ENCODE measurements around the gene ATP1A1.

The ATP1A1 gene

DNA sequence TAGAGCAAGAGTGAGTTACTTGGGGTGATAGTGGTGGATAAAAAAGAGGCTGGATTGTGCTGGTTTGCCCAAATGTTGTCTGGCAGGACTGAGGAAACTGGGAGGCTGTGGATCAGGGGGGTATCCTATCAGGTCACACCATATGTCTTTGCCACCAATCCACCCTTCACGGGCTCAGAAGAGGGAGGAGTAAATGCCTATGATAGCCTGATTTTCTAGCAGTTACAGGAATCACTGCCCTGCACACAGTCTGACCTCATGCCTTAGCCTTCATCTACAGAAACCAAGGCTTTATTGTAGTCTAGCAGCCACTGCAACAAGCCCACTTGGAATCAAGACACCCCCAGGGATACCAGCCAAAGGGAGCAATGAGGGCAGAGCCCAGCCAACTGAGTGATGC lies 51.8 kb downstream of the ATP1A1 start:
- no peak for DNase-seq
- in situ Hi-C loops (cut with MboI; ENCODE audit: low pct_unique_long_range_greater_than_20kb, low sequenced_read_pairs): no loop called here

GRCh38 chr1:116425987-116426386 lies 52.9 kb downstream of the ATP1A1 start:
- no peak for DNase-seq
- in situ Hi-C loops (cut with MboI; ENCODE audit: low pct_unique_long_range_greater_than_20kb, low sequenced_read_pairs): no loop called here

GRCh38 chr1:116426401-116426800 lies 53.4 kb downstream of the ATP1A1 start:
- in situ Hi-C loops (cut with MboI; ENCODE audit: low pct_unique_long_range_greater_than_20kb, low sequenced_read_pairs): no loop called here
- no peak for DNase-seq

DNA sequence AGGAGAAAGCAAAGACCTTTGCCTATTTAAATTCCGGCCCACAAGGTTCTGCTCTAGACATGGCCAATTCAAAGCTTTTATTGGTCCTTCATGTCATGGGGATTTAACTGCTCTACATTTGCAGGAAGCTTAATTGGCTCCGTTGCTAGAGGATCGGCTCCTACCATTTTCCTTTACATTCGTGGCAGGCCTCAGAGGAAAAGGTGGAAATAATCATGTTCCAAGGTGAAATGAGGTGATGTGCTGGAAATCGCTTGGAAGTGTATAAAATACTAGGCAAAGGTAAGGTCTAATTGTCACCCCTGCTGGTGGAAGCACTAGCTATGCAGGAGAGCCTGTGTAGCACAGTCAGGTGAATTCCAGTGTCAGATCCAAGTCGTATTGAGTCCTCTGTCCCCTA lies 55.5 kb downstream of the ATP1A1 start:
- in situ Hi-C loops (cut with MboI; ENCODE audit: low pct_unique_long_range_greater_than_20kb, low sequenced_read_pairs): no loop called here
- DNase-seq: no peak

DNA sequence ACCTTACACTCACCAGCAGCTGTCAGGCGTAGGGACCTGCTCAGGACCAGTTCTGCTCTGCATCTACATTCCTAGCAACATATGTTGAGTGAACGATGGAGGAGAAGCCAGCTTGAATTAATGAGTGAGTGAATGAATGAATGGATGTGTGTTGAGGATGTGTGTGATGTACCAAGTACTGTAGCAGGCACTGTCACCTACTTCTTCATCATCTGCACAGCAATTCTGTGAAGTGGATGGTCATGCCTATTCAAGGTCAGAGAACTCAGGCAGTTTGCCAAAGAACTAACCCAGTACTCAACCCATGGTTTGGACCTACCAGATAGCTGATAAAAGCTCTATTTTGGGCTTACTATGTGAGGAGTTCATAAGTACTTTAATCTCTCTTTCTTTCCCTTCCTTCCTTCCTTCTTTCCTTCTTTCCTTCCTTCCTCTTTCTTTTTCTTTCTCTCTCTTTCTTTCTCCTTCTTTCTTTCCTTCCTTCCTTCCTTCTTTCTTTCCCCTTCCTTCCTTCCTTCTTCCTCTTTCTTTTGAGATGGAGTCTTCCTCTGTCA lies 56.9 kb downstream of the ATP1A1 start:
- DNase-seq: no peak
- in situ Hi-C loops (cut with MboI; ENCODE audit: low pct_unique_long_range_greater_than_20kb, low sequenced_read_pairs): no loop called here

- in situ Hi-C loops (cut with MboI; ENCODE audit: low pct_unique_long_range_greater_than_20kb, low sequenced_read_pairs): no loop called here
- DNase-seq: no peak
These were observed 58.9 kb downstream of the ATP1A1 start for GRCh38 chr1:116431870-116432500.

- no peak for DNase-seq
- in situ Hi-C loops (cut with MboI; ENCODE audit: low pct_unique_long_range_greater_than_20kb, low sequenced_read_pairs): no loop called here
These were observed 59.7 kb downstream of the ATP1A1 start for GRCh38 chr1:116432655-116433265.

GRCh38 chr1:116433275-116434257 lies 60.5 kb downstream of the ATP1A1 start:
- in situ Hi-C loops (cut with MboI; ENCODE audit: low pct_unique_long_range_greater_than_20kb, low sequenced_read_pairs): no loop called here
- DNase-seq: no peak

DNA sequence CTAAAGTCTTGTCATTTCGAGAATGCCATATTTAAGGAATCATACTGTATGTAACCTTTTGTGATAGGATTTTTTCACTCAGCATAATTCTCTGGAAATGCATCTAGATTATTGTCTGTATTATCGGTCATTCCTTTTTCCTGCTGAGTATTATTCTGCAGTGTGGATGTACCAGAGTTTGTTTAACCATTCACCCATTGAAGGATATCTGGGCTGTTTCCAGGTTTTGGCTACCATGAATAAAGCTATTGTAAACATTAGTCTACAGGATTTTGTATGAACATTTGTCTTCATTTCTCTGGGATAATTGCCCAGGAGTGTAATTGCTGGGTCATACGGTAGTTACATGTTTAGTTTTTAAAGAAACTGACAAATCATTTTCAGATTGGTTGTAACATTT lies 61.8 kb downstream of the ATP1A1 start:
- in situ Hi-C loops (cut with MboI; ENCODE audit: low pct_unique_long_range_greater_than_20kb, low sequenced_read_pairs): no loop called here
- DNase-seq: no peak

- DNase-seq: peak; percentile 48
- in situ Hi-C loops (cut with MboI; ENCODE audit: low pct_unique_long_range_greater_than_20kb, low sequenced_read_pairs): no loop called here
These were observed 63.0 kb downstream of the ATP1A1 start for GRCh38 chr1:116435806-116436610.

DNA sequence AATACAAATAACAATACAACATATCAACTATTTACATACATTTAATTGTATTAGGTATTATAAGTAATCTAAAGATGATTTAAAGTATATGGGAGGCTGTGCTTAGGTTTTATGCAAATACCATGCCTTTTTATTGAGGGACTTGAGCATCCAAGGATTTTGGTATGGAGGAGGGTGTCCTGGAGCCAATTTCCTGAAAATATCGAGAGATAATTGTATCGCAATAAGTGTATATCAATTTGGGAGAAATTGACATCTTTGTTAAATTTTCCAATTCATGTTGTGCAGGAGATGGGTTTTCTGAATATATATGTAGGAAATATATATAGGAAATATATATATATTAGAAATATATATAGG lies 63.5 kb downstream of the ATP1A1 start:
- no peak for DNase-seq
- in situ Hi-C loops (cut with MboI; ENCODE audit: low pct_unique_long_range_greater_than_20kb, low sequenced_read_pairs): no loop called here

DNA sequence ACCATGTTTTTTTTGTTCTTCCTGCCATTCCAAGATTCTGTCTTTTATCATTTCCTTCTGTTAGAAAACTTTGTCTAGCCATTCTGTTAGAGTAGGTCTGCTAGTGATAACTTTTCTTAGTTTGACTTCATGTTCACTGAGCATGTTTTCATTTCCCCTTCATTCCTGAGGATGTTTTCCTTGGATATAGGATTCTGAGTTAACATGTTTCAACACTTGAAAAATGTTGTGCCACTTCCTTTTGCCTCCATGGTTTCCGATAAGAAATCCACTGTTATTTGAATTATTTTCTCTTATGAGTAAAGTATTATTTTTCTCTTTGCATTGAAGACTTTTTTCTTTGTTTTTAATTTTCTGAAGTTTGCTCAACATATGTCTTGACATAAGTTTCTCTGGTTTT lies 66.7 kb downstream of the ATP1A1 start:
- no peak for DNase-seq
- in situ Hi-C loops (cut with MboI; ENCODE audit: low pct_unique_long_range_greater_than_20kb, low sequenced_read_pairs): no loop called here

- in situ Hi-C loops (cut with MboI; ENCODE audit: low pct_unique_long_range_greater_than_20kb, low sequenced_read_pairs): no loop called here
- no peak for DNase-seq
These were observed 67.7 kb downstream of the ATP1A1 start for GRCh38 chr1:116440731-116441130.

DNA sequence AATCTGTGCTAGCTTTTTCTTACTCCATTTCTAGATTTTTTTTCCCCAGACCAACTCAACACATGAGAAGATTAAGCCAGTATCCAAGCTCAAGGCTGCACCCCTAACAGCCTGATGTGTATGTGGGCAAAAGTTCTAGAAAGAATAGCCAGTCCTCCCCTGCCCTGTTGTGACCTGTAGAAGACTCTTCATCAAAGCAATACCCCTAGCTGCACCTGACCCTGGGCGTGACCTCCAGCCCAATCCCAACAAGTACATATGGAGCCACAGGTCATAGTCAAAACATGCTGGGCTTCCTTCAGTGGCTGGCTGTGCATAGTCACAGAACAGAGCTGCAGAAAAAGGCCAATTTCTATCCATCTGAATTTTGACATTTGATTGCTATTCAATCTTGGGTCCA lies 72.5 kb downstream of the ATP1A1 start:
- DNase-seq: no peak
- in situ Hi-C loops (cut with MboI; ENCODE audit: low pct_unique_long_range_greater_than_20kb, low sequenced_read_pairs): no loop called here

DNA sequence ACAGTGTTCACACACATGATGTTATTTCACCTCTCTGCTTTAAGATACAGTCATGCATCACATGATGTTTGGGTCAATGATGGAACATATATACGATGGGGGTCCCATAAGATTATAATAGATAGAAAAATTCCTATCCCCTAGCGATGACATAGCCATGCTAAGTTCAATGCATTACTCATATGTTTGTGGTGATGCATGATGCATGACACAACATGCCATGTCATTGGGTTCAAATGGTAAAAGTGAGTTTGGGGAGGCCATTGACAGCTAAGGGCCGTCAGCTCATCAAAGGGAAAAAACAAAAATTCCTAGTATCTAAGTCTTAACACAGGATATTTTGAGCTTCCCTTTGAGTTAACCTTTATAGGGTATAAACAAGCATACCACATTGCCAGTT lies 73.6 kb downstream of the ATP1A1 start:
- DNase-seq: no peak
- in situ Hi-C loops (cut with MboI; ENCODE audit: low pct_unique_long_range_greater_than_20kb, low sequenced_read_pairs): no loop called here

GRCh38 chr1:116448785-116449385 lies 75.8 kb downstream of the ATP1A1 start:
- in situ Hi-C loops (cut with MboI; ENCODE audit: low pct_unique_long_range_greater_than_20kb, low sequenced_read_pairs): no loop called here
- no peak for DNase-seq

DNA sequence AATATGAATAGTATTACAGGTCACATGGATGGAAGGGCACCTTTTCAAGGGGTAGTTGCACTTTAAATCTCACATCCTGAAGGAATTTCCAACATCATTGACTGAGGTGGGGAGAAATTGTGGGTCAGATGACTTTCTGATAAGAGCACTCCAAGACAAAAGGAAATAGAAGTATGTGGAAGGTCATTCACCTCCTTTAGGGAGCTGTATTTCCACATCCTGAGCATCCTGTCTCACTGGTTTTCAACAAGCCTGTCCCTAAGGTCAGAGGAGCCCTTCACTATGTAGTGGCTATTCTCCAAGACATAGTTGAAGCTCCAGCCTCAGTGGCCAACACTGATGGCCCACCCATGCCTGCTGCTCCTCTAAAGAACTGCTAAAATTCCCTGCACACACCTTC lies 76.5 kb downstream of the ATP1A1 start:
- in situ Hi-C loops (cut with MboI; ENCODE audit: low pct_unique_long_range_greater_than_20kb, low sequenced_read_pairs): no loop called here
- no peak for DNase-seq

- no peak for DNase-seq
- in situ Hi-C loops (cut with MboI; ENCODE audit: low pct_unique_long_range_greater_than_20kb, low sequenced_read_pairs): no loop called here
These were observed 78.7 kb downstream of the ATP1A1 start for GRCh38 chr1:116451702-116452101.

DNA sequence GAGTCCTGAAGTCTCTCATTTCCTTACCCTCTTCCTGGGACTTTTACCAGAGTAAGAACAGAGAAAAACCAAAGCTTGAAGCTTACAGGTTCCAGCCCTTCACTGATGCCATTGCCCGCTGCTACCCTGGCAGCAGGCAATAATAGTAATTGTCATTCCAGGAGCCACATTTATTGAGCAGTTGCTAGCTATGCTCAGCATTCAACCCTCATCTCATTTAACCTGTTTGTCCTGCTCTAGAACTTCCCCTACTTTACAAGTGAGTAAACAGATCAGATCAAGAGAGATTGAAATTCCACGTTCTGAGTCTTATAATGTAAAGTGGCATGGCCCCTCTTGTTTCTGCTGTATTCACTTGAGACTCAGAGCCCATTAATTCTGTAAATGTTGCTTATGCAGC lies 80.4 kb downstream of the ATP1A1 start:
- in situ Hi-C loops (cut with MboI; ENCODE audit: low pct_unique_long_range_greater_than_20kb, low sequenced_read_pairs): no loop called here
- no peak for DNase-seq
